GM23338 (cell line): ENCODE data around the gene TPD52L2. TPM values are rescaled to one million over a fixed set of nuclear protein-coding genes. Genes with fewer than 3 reads are reported as not detected.
A peak's percentile ranks its signal among the peaks of the same experiment; 100 is the strongest.

Experiments used
- ATAC-seq: fragments of 200-7000 bp; cut with Tn5 transposase; 3 replicates; pipeline ENCODE4 v1.9.1; 2020
- DNase-seq: peaks from one replicate; pipeline ENCODE4 v3.0.0-alpha.2; 2015; ENCODE audit warnings: low spot score
- H2AFZ ChIP-seq: fragments of 200-600 bp; sonication (generic); 2 replicates; pipeline ENCODE4 v1.8.0; 2016; ENCODE audit warnings: antibody characterized with exemption, mild to moderate bottlenecking, moderate library complexity
- H3F3A ChIP-seq: fragments of 200-600 bp; sonication (generic); replicated peaks from 2 replicates; pipeline ENCODE4 v1.8.0; 2017; ENCODE audit warnings: antibody characterized with exemption, mixed run types, low read depth
- H3K27ac ChIP-seq: fragments of 200-600 bp; sonication (generic); 2 replicates; pipeline ENCODE4 v1.6.1; 2016; ENCODE audit warnings: low read depth
- H3K27me3 ChIP-seq: fragments of 200-600 bp; sonication (generic); 2 replicates; pipeline ENCODE4 v1.8.0; 2016; ENCODE audit warnings: mild to moderate bottlenecking, mixed run types, moderate library complexity; ENCODE audit not compliant: insufficient read depth
- H3K36me3 ChIP-seq: fragments of 200-600 bp; sonication (generic); 2 replicates; pipeline ENCODE4 v1.8.0; 2016; ENCODE audit warnings: mild to moderate bottlenecking; ENCODE audit not compliant: insufficient read depth
- H3K4me1 ChIP-seq: fragments of 200-600 bp; sonication (generic); 2 replicates; pipeline ENCODE4 v1.8.0; 2016; ENCODE audit warnings: mild to moderate bottlenecking, moderate library complexity; ENCODE audit not compliant: insufficient read depth
- H3K4me2 ChIP-seq: fragments of 200-600 bp; sonication (generic); 2 replicates; pipeline ENCODE4 v1.7.1; 2017; ENCODE audit warnings: mixed run types
- H3K4me3 ChIP-seq: fragments of 200-600 bp; sonication (generic); 2 replicates; pipeline ENCODE4 v1.6.1; 2016; ENCODE audit warnings: mixed run types
- H3K79me2 ChIP-seq: fragments of 200-600 bp; sonication (generic); replicated peaks from 2 replicates; pipeline ENCODE4 v1.8.0; 2017; ENCODE audit warnings: mild to moderate bottlenecking; ENCODE audit not compliant: insufficient read depth
- H3K9me2 ChIP-seq: fragments of 200-600 bp; sonication (generic); 2 replicates; pipeline ENCODE4 v1.8.0; 2017; ENCODE audit not compliant: insufficient read depth
- H4K20me1 ChIP-seq: fragments of 200-600 bp; sonication (generic); replicated peaks from 2 replicates; pipeline ENCODE4 v1.8.0; 2017; ENCODE audit warnings: mild to moderate bottlenecking; ENCODE audit not compliant: insufficient read depth
- H3K27ac Mint-ChIP-seq: 2 replicates; pipeline ENCODE4 v1.8.0; 2020; ENCODE audit warnings: inconsistent platforms, mild to moderate bottlenecking, moderate library complexity, mixed read lengths
- H3K27me3 Mint-ChIP-seq: 3 replicates; pipeline ENCODE4 v1.8.0; 2022; ENCODE audit warnings: low read depth, mild to moderate bottlenecking, moderate library complexity, mixed read lengths, inconsistent platforms; ENCODE audit not compliant: insufficient read depth, poor library complexity
- H3K36me3 Mint-ChIP-seq: 3 replicates; pipeline ENCODE4 v1.8.0; 2021; ENCODE audit warnings: low read depth, mild to moderate bottlenecking, inconsistent platforms, moderate library complexity, mixed read lengths
- H3K4me1 Mint-ChIP-seq: 3 replicates; pipeline ENCODE4 v1.8.0; 2020; ENCODE audit warnings: mild to moderate bottlenecking, inconsistent platforms, mixed read lengths
- H3K4me3 Mint-ChIP-seq: 3 replicates; pipeline ENCODE4 v1.8.0; 2021; ENCODE audit warnings: moderate library complexity, mild to moderate bottlenecking, inconsistent platforms, mixed read lengths
- H3K9me3 Mint-ChIP-seq: 3 replicates; pipeline ENCODE4 v1.8.0; 2020; ENCODE audit warnings: moderate library complexity, mild to moderate bottlenecking, inconsistent platforms, mixed read lengths
- CREB1 ChIP-seq: fragments of 250-450 bp; sonication (Bioruptor Pico); IDR thresholded peaks from 2 replicates; pipeline ENCODE4 v1.5.0; 2020; ENCODE audit warnings: low read depth, mild to moderate bottlenecking, moderate library complexity
- EZH2 ChIP-seq: fragments of 200-600 bp; sonication (generic); IDR thresholded peaks from one replicate; pipeline ENCODE4 v1.8.0; 2017; ENCODE audit warnings: antibody characterized with exemption, mild to moderate bottlenecking, low read depth; ENCODE audit not compliant: unreplicated experiment
- EZH2phosphoT487 ChIP-seq: fragments of 200-600 bp; sonication (generic); IDR thresholded peaks from one replicate; pipeline ENCODE4 v1.8.1; 2018; ENCODE audit warnings: antibody characterized with exemption; ENCODE audit not compliant: unreplicated experiment
- JUNB ChIP-seq: IDR thresholded peaks from one replicate; pipeline ENCODE4 v1.6.1; 2016; ENCODE audit warnings: antibody characterized with exemption; ENCODE audit not compliant: unreplicated experiment
- NANOG ChIP-seq: IDR thresholded peaks from 2 replicates; pipeline ENCODE4 v1.6.1; 2016; ENCODE audit warnings: antibody characterized with exemption, borderline replicate concordance
- POLR2AphosphoS5 ChIP-seq: IDR thresholded peaks from 2 replicates; pipeline ENCODE4 v1.6.1; 2016; ENCODE audit warnings: antibody characterized with exemption, low read depth
- STAT1 ChIP-seq: IDR thresholded peaks from one replicate; pipeline ENCODE4 v1.6.1; 2016; ENCODE audit warnings: antibody characterized with exemption; ENCODE audit not compliant: unreplicated experiment
- ZNF114 ChIP-seq: fragments of 250-450 bp; sonication (Bioruptor Pico); IDR thresholded peaks from 2 replicates; pipeline ENCODE4 v1.5.0; 2020; ENCODE audit warnings: mild to moderate bottlenecking, moderate library complexity
- ZNF331 ChIP-seq: fragments of 250-450 bp; sonication (Bioruptor Pico); IDR thresholded peaks from 2 replicates; pipeline ENCODE4 v1.5.0; 2020; ENCODE audit warnings: low read depth, mild to moderate bottlenecking, moderate library complexity
- polyA plus RNA-seq: library from polyadenylated mRNA; unstranded; fragments of >200 nt; fragmentation: Nextera tagmentation; extraction: Ambion mirVana; gene quantifications from 2 replicates; pipeline ENCODE4 v1.2.1, GENCODE V29; 2016
- total RNA-seq: library from RNA; depleted of rRNA; stranded (reverse); fragments of >200 nt; shearing (Covaris generic); gene quantifications from 2 replicates; pipeline ENCODE4 v1.2.3, GENCODE V29; 2014
- TF ChIP-seq, protein P1 (sequence below): IDR thresholded peaks from 2 replicates; pipeline ENCODE4 v1.6.1; 2016; ENCODE audit warnings: antibody characterized with exemption
- TF ChIP-seq, protein P2 (sequence below): IDR thresholded peaks from one replicate; pipeline ENCODE4 v1.6.1; 2018; ENCODE audit warnings: antibody characterized with exemption; ENCODE audit not compliant: unreplicated experiment
- TF ChIP-seq, protein P3 (sequence below): fragments of 250-450 bp; sonication (Bioruptor Pico); IDR thresholded peaks from 2 replicates; pipeline ENCODE4 v1.5.0; 2020; ENCODE audit warnings: mild to moderate bottlenecking, moderate library complexity
- TF ChIP-seq, protein P4 (sequence below), 2 experiments: fragments of 200-600 bp in 1 of 2; sonication (generic) in 1 of 2; conservative IDR thresholded peaks; 2 replicates each; pipeline versions ENCODE4 v1.5.1 to v1.6.1; 2016 to 2017; ENCODE audit warnings: antibody characterized with exemption in 2 of 2, low read depth in 2 of 2, mild to moderate bottlenecking in 2 of 2, moderate library complexity in 1 of 2

Gene TPD52L2
- total and polyA plus RNA-seq, 2 experiments from 2014 or later: 40.2 to 103 TPM

DNA sequence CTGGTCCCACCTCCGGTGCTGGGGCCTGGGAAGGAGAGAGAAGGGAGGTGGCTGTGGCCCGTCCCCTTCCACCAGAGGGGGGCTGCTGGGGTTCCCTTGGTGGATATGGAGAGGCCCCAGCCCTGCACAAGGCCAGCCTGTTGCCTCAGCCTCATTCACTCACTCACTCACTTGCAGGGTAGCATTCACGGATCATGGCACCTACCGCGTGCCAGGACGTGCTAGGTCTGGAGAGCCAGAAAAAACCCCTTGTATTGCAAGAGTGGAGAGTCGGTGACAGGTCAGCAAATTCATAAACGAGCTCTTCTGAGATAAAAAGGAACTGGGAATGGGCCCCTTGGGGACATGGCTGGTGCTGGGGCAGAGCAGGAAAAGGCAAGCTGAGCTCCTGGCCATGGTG is 27.6 kb upstream of the TPD52L2 start:
- Mint-ChIP-seq H3K27me3 (peaks cover 18% of the 10 kb centered on the region), H3K4me1 (peaks cover 27% of the 10 kb centered on the region), H3K4me3 (no peak overlapping the region; the same call in 2 of the 3 replicates), H3K36me3 (no peaks in the 10 kb centered on the region), H3K9me3 (no peaks in the 10 kb centered on the region), H3K27ac (0 out of 2 replicates have a peak overlapping the region, but pooled peaks have one; percentile 12)
- H4K20me1 ChIP-seq: no peaks in the 10 kb centered on the region
- H2AFZ ChIP-seq: no peak overlapping the region
- TF ChIP-seq, protein P1, sequence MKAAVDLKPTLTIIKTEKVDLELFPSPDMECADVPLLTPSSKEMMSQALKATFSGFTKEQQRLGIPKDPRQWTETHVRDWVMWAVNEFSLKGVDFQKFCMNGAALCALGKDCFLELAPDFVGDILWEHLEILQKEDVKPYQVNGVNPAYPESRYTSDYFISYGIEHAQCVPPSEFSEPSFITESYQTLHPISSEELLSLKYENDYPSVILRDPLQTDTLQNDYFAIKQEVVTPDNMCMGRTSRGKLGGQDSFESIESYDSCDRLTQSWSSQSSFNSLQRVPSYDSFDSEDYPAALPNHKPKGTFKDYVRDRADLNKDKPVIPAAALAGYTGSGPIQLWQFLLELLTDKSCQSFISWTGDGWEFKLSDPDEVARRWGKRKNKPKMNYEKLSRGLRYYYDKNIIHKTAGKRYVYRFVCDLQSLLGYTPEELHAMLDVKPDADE: no peak
- no peak for TF ChIP-seq CREB1 (CRISPR knock-in tag)
- TF ChIP-seq EZH2: no peak
- TF ChIP-seq, protein P2, sequence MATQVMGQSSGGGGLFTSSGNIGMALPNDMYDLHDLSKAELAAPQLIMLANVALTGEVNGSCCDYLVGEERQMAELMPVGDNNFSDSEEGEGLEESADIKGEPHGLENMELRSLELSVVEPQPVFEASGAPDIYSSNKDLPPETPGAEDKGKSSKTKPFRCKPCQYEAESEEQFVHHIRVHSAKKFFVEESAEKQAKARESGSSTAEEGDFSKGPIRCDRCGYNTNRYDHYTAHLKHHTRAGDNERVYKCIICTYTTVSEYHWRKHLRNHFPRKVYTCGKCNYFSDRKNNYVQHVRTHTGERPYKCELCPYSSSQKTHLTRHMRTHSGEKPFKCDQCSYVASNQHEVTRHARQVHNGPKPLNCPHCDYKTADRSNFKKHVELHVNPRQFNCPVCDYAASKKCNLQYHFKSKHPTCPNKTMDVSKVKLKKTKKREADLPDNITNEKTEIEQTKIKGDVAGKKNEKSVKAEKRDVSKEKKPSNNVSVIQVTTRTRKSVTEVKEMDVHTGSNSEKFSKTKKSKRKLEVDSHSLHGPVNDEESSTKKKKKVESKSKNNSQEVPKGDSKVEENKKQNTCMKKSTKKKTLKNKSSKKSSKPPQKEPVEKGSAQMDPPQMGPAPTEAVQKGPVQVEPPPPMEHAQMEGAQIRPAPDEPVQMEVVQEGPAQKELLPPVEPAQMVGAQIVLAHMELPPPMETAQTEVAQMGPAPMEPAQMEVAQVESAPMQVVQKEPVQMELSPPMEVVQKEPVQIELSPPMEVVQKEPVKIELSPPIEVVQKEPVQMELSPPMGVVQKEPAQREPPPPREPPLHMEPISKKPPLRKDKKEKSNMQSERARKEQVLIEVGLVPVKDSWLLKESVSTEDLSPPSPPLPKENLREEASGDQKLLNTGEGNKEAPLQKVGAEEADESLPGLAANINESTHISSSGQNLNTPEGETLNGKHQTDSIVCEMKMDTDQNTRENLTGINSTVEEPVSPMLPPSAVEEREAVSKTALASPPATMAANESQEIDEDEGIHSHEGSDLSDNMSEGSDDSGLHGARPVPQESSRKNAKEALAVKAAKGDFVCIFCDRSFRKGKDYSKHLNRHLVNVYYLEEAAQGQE: no peak
- no peak for TF ChIP-seq STAT1
- TF ChIP-seq, protein P3, sequence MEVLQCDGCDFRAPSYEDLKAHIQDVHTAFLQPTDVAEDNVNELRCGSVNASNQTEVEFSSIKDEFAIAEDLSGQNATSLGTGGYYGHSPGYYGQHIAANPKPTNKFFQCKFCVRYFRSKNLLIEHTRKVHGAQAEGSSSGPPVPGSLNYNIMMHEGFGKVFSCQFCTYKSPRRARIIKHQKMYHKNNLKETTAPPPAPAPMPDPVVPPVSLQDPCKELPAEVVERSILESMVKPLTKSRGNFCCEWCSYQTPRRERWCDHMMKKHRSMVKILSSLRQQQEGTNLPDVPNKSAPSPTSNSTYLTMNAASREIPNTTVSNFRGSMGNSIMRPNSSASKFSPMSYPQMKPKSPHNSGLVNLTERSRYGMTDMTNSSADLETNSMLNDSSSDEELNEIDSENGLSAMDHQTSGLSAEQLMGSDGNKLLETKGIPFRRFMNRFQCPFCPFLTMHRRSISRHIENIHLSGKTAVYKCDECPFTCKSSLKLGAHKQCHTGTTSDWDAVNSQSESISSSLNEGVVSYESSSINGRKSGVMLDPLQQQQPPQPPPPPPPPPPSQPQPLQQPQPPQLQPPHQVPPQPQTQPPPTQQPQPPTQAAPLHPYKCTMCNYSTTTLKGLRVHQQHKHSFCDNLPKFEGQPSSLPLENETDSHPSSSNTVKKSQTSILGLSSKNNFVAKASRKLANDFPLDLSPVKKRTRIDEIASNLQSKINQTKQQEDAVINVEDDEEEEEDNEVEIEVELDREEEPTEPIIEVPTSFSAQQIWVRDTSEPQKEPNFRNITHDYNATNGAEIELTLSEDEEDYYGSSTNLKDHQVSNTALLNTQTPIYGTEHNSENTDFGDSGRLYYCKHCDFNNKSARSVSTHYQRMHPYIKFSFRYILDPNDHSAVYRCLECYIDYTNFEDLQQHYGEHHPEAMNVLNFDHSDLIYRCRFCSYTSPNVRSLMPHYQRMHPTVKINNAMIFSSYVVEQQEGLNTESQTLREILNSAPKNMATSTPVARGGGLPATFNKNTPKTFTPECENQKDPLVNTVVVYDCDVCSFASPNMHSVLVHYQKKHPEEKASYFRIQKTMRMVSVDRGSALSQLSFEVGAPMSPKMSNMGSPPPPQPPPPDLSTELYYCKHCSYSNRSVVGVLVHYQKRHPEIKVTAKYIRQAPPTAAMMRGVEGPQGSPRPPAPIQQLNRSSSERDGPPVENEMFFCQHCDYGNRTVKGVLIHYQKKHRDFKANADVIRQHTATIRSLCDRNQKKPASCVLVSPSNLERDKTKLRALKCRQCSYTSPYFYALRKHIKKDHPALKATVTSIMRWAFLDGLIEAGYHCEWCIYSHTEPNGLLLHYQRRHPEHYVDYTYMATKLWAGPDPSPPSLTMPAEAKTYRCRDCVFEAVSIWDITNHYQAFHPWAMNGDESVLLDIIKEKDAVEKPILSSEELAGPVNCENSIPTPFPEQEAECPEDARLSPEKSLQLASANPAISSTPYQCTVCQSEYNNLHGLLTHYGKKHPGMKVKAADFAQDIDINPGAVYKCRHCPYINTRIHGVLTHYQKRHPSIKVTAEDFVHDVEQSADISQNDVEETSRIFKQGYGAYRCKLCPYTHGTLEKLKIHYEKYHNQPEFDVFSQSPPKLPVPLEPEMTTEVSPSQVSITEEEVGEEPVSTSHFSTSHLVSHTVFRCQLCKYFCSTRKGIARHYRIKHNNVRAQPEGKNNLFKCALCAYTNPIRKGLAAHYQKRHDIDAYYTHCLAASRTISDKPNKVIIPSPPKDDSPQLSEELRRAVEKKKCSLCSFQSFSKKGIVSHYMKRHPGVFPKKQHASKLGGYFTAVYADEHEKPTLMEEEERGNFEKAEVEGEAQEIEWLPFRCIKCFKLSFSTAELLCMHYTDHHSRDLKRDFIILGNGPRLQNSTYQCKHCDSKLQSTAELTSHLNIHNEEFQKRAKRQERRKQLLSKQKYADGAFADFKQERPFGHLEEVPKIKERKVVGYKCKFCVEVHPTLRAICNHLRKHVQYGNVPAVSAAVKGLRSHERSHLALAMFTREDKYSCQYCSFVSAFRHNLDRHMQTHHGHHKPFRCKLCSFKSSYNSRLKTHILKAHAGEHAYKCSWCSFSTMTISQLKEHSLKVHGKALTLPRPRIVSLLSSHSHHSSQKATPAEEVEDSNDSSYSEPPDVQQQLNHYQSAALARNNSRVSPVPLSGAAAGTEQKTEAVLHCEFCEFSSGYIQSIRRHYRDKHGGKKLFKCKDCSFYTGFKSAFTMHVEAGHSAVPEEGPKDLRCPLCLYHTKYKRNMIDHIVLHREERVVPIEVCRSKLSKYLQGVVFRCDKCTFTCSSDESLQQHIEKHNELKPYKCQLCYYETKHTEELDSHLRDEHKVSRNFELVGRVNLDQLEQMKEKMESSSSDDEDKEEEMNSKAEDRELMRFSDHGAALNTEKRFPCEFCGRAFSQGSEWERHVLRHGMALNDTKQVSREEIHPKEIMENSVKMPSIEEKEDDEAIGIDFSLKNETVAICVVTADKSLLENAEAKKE: no peak
- TF ChIP-seq JUNB: no peak
- TF ChIP-seq POLR2AphosphoS5: no peak
- no peak for TF ChIP-seq EZH2phosphoT487
- TF ChIP-seq ZNF114 (CRISPR knock-in tag): no peak
- no peak for TF ChIP-seq NANOG
- TF ChIP-seq, protein P4, sequence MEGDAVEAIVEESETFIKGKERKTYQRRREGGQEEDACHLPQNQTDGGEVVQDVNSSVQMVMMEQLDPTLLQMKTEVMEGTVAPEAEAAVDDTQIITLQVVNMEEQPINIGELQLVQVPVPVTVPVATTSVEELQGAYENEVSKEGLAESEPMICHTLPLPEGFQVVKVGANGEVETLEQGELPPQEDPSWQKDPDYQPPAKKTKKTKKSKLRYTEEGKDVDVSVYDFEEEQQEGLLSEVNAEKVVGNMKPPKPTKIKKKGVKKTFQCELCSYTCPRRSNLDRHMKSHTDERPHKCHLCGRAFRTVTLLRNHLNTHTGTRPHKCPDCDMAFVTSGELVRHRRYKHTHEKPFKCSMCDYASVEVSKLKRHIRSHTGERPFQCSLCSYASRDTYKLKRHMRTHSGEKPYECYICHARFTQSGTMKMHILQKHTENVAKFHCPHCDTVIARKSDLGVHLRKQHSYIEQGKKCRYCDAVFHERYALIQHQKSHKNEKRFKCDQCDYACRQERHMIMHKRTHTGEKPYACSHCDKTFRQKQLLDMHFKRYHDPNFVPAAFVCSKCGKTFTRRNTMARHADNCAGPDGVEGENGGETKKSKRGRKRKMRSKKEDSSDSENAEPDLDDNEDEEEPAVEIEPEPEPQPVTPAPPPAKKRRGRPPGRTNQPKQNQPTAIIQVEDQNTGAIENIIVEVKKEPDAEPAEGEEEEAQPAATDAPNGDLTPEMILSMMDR (conservative IDR thresholded peaks at IDR 0.05; ENCODE audit: low read depth in 2 of 2): no peak
- TF ChIP-seq ZNF331: no peak
- no peak overlapping the region for H3K27ac ChIP-seq
- no peak overlapping the region for H3K4me3 ChIP-seq
- H3K27me3 ChIP-seq: peaks cover 18% of the 10 kb centered on the region
- no peak overlapping the region for H3K4me2 ChIP-seq
- peaks cover 21% of the 10 kb centered on the region; the same call in 1 of the 2 replicates for H3K4me1 ChIP-seq
- H3K79me2 ChIP-seq: no peaks in the 10 kb centered on the region
- H3F3A ChIP-seq: 0 out of 2 replicates have a peak, but pooled peaks cover 11% of the 10 kb centered on the region
- ATAC-seq (no peak), DNase-seq (no peak)
- H3K36me3 ChIP-seq: no peaks in the 10 kb centered on the region
- H3K9me2 ChIP-seq: no peaks in the 10 kb centered on the region
